Ovary (tissue), 9 donors: ENCODE measurements around the gene ELOVL5. TPM values are rescaled to one million over a fixed set of nuclear protein-coding genes. Genes with fewer than 3 reads are reported as not detected.
"Not testable (repeated sequence)": the region's sequence is repeated elsewhere in the genome, so short reads cannot be mapped to it uniquely, and the experiment has no call there.

Experiments used
- DNase-seq, 5 donors: peaks; one replicate each; pipeline ENCODE4 v3.0.0-alpha.2; 2019 to 2020
- H3K27ac ChIP-seq, 2 donors: fragments of 200-600 bp; one replicate each; pipeline versions ENCODE4 v1.5.1 to v1.8.0; 2019 to 2022
- H3K27me3 ChIP-seq: fragments of 200-600 bp; one replicate; pipeline ENCODE4 v1.8.0; 2022
- H3K36me3 ChIP-seq: fragments of 200-600 bp; sonication (generic); one replicate; pipeline ENCODE4 v1.5.1; 2019
- H3K4me1 ChIP-seq: one replicate; pipeline ENCODE4 v1.8.1; 2013; ENCODE audit warnings: mild to moderate bottlenecking, moderate library complexity; ENCODE audit not compliant: insufficient read depth
- H3K4me3 ChIP-seq: fragments of 200-600 bp; sonication (generic); one replicate; pipeline ENCODE4 v1.5.1; 2017
- H3K9me3 ChIP-seq, 2 donors: fragments of 200-600 bp in 1 of 2; sonication (generic) in 1 of 2; one replicate each; pipeline versions ENCODE4 v1.5.1 to v1.8.1; 2013 to 2019; ENCODE audit warnings: mild to moderate bottlenecking in 1 of 2, moderate library complexity in 1 of 2
- CTCF ChIP-seq, 3 donors: fragments of 450-650 bp in 2 of 3; fragments of 200-600 bp in 1 of 3; IDR thresholded peaks; one replicate each; pipeline versions ENCODE4 v1.5.1 to v1.8.0; 2016 to 2022; ENCODE audit warnings: antibody characterized with exemption in 3 of 3, mild to moderate bottlenecking in 1 of 3
- EP300 ChIP-seq: sonication (generic); formaldehyde crosslinking; IDR thresholded peaks from one replicate; pipeline ENCODE4 v1.6.1; 2017; ENCODE audit warnings: antibody characterized with exemption
- POLR2A ChIP-seq: fragments of 450-650 bp; IDR thresholded peaks from one replicate; pipeline ENCODE4 v1.6.1; 2017; ENCODE audit warnings: antibody characterized with exemption, mild to moderate bottlenecking, moderate library complexity
- WGBS, 3 donors: extraction: QIAGEN DNeasy Blood & Tissue Kit in 1 of 3; methylation state at CpG; one replicate each; pipeline versions ENCODE4 v1.1.5 to v1.1.7; 2013 to 2017; 5-methylcytosine and 5-hydroxymethylcytosine counted together
- intact Hi-C, 4 donors: fragments of 100-400 bp; cut with DNase I; formaldehyde crosslinking; loops; one replicate each; pipeline versions ENCODE4 v1.11.0 to v1.15.1; 2022 to 2023
- polyA plus RNA-seq, 2 donors: library from polyadenylated mRNA; stranded (reverse); fragments of 200-250 nt in 1 of 2; fragments of 350-450 nt in 1 of 2; fragmentation: Illumina TruSeq in 1 of 2; extraction: RNeasy Lipid Tissue Mini Kit (QIAGEN cat#74804) in 1 of 2; gene quantifications; one replicate each; pipeline ENCODE4 v1.2.3, GENCODE V29; 2013 to 2014
- total RNA-seq, 7 donors: library from RNA; depleted of rRNA in 2 of 7; stranded (reverse); fragments of >200 nt in 2 of 7; fragmentation: NEBNext Ultra II Directional in 3 of 7; extraction: Animal tissue kit (Norgen Biotek cat#: 25700) in 3 of 7; gene quantifications; one replicate each; pipeline versions ENCODE4 v1.1.0 to v1.2.4, GENCODE V29; 2016 to 2023
- donor health status: DM: no; HTN: no; CAD: no; lungs with moderate emphysema.
- donor health status: DM: no; HTN: no; CAD: no.
- donor health status: Bipolar disorder and iron deficiency.
- donor health status: DM: yes; HTN: yes; CAD: no.
- donor health status: DM: no; HTN: no; CAD: no.
- donor health status: DM: yes; HTN: yes; CAD: no.

Gene ELOVL5
- total and polyA plus RNA-seq, 9 donors: 14.7 to 191 (median 41.8) TPM

GRCh38 chr6:53310771-53311585 is 37.8 kb downstream of the ELOVL5 start:
- Histone ChIP-seq H3K4me3 (no peak overlapping the region), H3K27ac (no peak overlapping the region), H3K4me1 (peaks cover 4% of the 10 kb centered on the region), H3K9me3 (no peaks in the 10 kb centered on the region), H3K36me3 (no peaks in the 10 kb centered on the region), H3K27me3 (no peaks in the 10 kb centered on the region)
- 73 to 82% (median 76%) methylated on average over 6 of the region's 6 CpGs for WGBS, 3 donors
- DNase-seq: no peak
- TF ChIP-seq EP300: no peak
- no peak for TF ChIP-seq CTCF (IDR thresholded peaks at IDR 0.05)
- no peak for TF ChIP-seq POLR2A
- intact Hi-C loops: no loop called here

- H3K27me3 ChIP-seq: no peaks in the 10 kb centered on the region
- no peak overlapping the region for H3K27ac ChIP-seq
- H3K4me3 ChIP-seq: no peak overlapping the region
- 87 to 92% (median 90%) methylated on average over 4 of the region's 4 CpGs for WGBS, 3 donors
- no peak for DNase-seq
- H3K4me1 ChIP-seq: peaks cover 4% of the 10 kb centered on the region
- TF ChIP-seq EP300 (no peak), CTCF (IDR thresholded peaks at IDR 0.05) (no peak), POLR2A (no peak)
- intact Hi-C loops: no loop called here
- no peaks in the 10 kb centered on the region for H3K9me3 ChIP-seq
- no peaks in the 10 kb centered on the region for H3K36me3 ChIP-seq
These were observed 38.8 kb downstream of the ELOVL5 start for GRCh38 chr6:53309901-53310300.

GRCh38 chr6:53309059-53309900 is 39.5 kb downstream of the ELOVL5 start:
- H3K9me3 ChIP-seq: no peaks in the 10 kb centered on the region
- TF ChIP-seq EP300 (no peak), CTCF (IDR thresholded peaks at IDR 0.05) (no peak), POLR2A (no peak)
- WGBS, 3 donors: 62 to 66% (median 65%) methylated on average over 7 of the region's 7 CpGs
- no peak overlapping the region for H3K4me3 ChIP-seq
- no peaks in the 10 kb centered on the region for H3K27me3 ChIP-seq
- no peak for DNase-seq
- intact Hi-C loops: no loop called here
- peaks cover 4% of the 10 kb centered on the region for H3K4me1 ChIP-seq
- no peak overlapping the region for H3K27ac ChIP-seq
- no peaks in the 10 kb centered on the region for H3K36me3 ChIP-seq

GRCh38 chr6:53306819-53307347 is 41.9 kb downstream of the ELOVL5 start:
- H3K27ac ChIP-seq: no peak overlapping the region
- H3K27me3 ChIP-seq: no peaks in the 10 kb centered on the region
- 43 to 50% (median 48%) methylated on average over 1 of the region's 1 CpG for WGBS, 3 donors
- H3K4me1 ChIP-seq: peaks cover 6% of the 10 kb centered on the region
- no peak overlapping the region for H3K4me3 ChIP-seq
- no peaks in the 10 kb centered on the region for H3K9me3 ChIP-seq
- no peaks in the 10 kb centered on the region for H3K36me3 ChIP-seq
- no peak for DNase-seq
- TF ChIP-seq POLR2A (no peak), CTCF (IDR thresholded peaks at IDR 0.05) (no peak), EP300 (no peak)
- intact Hi-C loops: no loop called here

- H3K27me3 ChIP-seq, intact Hi-C loops, H3K4me3 ChIP-seq, H3K9me3 ChIP-seq, H3K27ac ChIP-seq, H3K4me1 ChIP-seq, DNase-seq, H3K36me3 ChIP-seq: not testable (repeated sequence)
- 93 to 100% (median 97%) methylated on average over 1 of the region's 1 CpG for whole genome bisulfite sequencing, 3 donors
These were observed 42.5 kb downstream of the ELOVL5 start for GRCh38 chr6:53306217-53306616.

GRCh38 chr6:53305506-53306005 is 43.2 kb downstream of the ELOVL5 start:
- H3K9me3 ChIP-seq, H3K27ac ChIP-seq, H3K27me3 ChIP-seq, H3K4me3 ChIP-seq, intact Hi-C loops, H3K36me3 ChIP-seq, DNase-seq: not testable (repeated sequence)
- H3K4me1 ChIP-seq: peaks cover 11% of the 10 kb centered on the region
- WGBS, 3 donors: 92 to 99% (median 98%) methylated on average over 27 to 37 of the region's 37 CpGs

- WGBS, 3 donors: 90 to 100% (median 96%) methylated on average over 2 to 20 of the region's 32 CpGs
These were observed 43.8 kb downstream of the ELOVL5 start for GRCh38 chr6:53304953-53305352.

More at GRCh38 chr6:53304953-53305352, 43.8 kb downstream of the ELOVL5 start:
- intact Hi-C loops, H3K27ac ChIP-seq, H3K4me3 ChIP-seq, H3K27me3 ChIP-seq, H3K36me3 ChIP-seq, H3K9me3 ChIP-seq, DNase-seq: not testable (repeated sequence)
- peaks cover 14% of the 10 kb centered on the region for H3K4me1 ChIP-seq
